Calu3 (cell line): Measurements from ENCODE around the gene EIF4EBP2. TPM values are rescaled to one million over a fixed set of nuclear protein-coding genes. Genes with fewer than 3 reads are reported as not detected.

Experiments used
- BruUV-seq: library from RNA; stranded (reverse); fragments of 400-500 nt; replicated peaks from 2 replicates; lab custom pipeline; 2021; lab: Mats Ljungman, UMichigan
- CTCF ChIA-PET: fragments of 300-600 bp; sonication (Branson Sonifier 250); formaldehyde crosslinking; loops from one replicate; lab custom pipeline; 2022; ENCODE audit warnings: antibody characterized with exemption; lab: Charles Lee
- DNase-seq: peaks from one replicate; pipeline ENCODE4 v3.0.0; 2022
- H3K27ac Mint-ChIP-seq: one replicate; pipeline ENCODE4 v1.8.0; 2022; ENCODE audit warnings: mixed read lengths; ENCODE audit not compliant: unreplicated experiment
- H3K27me3 Mint-ChIP-seq: one replicate; pipeline ENCODE4 v1.8.0; 2022; ENCODE audit warnings: mixed read lengths; ENCODE audit not compliant: unreplicated experiment
- H3K36me3 Mint-ChIP-seq: one replicate; pipeline ENCODE4 v1.8.0; 2022; ENCODE audit warnings: mild to moderate bottlenecking, moderate library complexity, mixed read lengths; ENCODE audit not compliant: insufficient read depth, unreplicated experiment
- H3K4me1 Mint-ChIP-seq: one replicate; pipeline ENCODE4 v1.8.0; 2022; ENCODE audit warnings: mild to moderate bottlenecking, low read depth, mixed read lengths; ENCODE audit not compliant: unreplicated experiment
- H3K4me3 Mint-ChIP-seq: one replicate; pipeline ENCODE4 v1.8.0; 2022; ENCODE audit warnings: mild to moderate bottlenecking, low read depth, moderate library complexity, mixed read lengths; ENCODE audit not compliant: unreplicated experiment
- H3K9me3 Mint-ChIP-seq: one replicate; pipeline ENCODE4 v1.8.0; 2022; ENCODE audit warnings: low read depth, mixed read lengths; ENCODE audit not compliant: unreplicated experiment
- intact Hi-C: fragments of 100-400 bp; cut with micrococcal nuclease; formaldehyde crosslinking; loops from one replicate; pipeline ENCODE4 v1.10.0; 2022; ENCODE audit not compliant: unreplicated experiment
- total RNA-seq: library from RNA; stranded (reverse); gene quantifications from 2 replicates; pipeline ENCODE4 v1.2.3, GENCODE V29; 2022
- TF ChIP-seq, protein P1 (sequence below): fragments of 200-600 bp; IDR thresholded peaks from one replicate; pipeline ENCODE4 v1.8.0; 2022; ENCODE audit warnings: antibody characterized with exemption; ENCODE audit not compliant: unreplicated experiment

Gene EIF4EBP2
- total RNA-seq, 1 experiment from 2014 or later = 54.7 TPM

DNA sequence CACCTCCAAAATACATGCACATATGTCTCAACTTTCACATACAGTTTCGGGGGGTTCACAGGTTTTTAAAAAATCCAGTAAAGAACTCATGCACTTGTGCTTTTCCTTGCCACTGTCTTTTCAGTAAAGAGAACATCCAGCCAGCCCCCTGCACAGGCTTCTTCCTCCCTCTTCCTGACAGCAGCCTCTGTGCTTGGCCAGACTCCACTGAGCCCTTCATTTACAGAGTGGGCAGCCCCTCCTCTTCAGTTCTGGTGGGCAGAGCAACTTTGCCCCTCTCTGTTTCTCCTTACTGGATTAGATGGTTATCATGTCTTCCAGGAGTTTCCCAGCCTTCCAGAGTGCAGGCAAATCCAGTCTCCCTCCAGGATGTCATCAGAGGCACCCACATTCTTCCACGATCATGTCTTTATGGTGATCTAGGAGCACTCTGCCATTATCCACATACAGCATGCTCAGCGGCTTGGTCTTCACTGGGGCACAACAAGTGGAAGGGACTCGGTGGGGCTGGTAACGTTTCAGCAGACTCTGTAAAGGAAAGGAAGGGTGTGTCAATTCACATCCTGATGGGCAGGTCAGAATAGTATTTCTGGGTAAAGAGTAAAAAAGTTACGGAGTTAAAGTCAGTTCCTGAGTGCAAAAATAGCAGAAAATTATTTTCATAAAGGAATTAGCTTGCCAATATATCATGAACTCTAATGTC, 28.8 kb downstream of the EIF4EBP2 start:
- no peak overlapping the region for H3K27ac Mint-ChIP-seq
- intact Hi-C loops = no loop called here
- TF ChIP-seq, protein P1, sequence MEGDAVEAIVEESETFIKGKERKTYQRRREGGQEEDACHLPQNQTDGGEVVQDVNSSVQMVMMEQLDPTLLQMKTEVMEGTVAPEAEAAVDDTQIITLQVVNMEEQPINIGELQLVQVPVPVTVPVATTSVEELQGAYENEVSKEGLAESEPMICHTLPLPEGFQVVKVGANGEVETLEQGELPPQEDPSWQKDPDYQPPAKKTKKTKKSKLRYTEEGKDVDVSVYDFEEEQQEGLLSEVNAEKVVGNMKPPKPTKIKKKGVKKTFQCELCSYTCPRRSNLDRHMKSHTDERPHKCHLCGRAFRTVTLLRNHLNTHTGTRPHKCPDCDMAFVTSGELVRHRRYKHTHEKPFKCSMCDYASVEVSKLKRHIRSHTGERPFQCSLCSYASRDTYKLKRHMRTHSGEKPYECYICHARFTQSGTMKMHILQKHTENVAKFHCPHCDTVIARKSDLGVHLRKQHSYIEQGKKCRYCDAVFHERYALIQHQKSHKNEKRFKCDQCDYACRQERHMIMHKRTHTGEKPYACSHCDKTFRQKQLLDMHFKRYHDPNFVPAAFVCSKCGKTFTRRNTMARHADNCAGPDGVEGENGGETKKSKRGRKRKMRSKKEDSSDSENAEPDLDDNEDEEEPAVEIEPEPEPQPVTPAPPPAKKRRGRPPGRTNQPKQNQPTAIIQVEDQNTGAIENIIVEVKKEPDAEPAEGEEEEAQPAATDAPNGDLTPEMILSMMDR = no peak
- no peaks in the 10 kb centered on the region for H3K4me1 Mint-ChIP-seq
- H3K9me3 Mint-ChIP-seq = no peaks in the 10 kb centered on the region
- CTCF ChIA-PET = interaction anchor here (1.6 kb wide), 1 partner anchor 10 kb away, joined by 5 read pairs; the partner anchor contains the start of gene NODAL
- BruUV-seq = TSS peak; percentile 6
- DNase-seq = no peak
- H3K4me3 Mint-ChIP-seq = no peak overlapping the region
- H3K27me3 Mint-ChIP-seq = peaks cover 11% of the 10 kb centered on the region
- H3K36me3 Mint-ChIP-seq = peaks cover under 1% of the 10 kb centered on the region

DNA sequence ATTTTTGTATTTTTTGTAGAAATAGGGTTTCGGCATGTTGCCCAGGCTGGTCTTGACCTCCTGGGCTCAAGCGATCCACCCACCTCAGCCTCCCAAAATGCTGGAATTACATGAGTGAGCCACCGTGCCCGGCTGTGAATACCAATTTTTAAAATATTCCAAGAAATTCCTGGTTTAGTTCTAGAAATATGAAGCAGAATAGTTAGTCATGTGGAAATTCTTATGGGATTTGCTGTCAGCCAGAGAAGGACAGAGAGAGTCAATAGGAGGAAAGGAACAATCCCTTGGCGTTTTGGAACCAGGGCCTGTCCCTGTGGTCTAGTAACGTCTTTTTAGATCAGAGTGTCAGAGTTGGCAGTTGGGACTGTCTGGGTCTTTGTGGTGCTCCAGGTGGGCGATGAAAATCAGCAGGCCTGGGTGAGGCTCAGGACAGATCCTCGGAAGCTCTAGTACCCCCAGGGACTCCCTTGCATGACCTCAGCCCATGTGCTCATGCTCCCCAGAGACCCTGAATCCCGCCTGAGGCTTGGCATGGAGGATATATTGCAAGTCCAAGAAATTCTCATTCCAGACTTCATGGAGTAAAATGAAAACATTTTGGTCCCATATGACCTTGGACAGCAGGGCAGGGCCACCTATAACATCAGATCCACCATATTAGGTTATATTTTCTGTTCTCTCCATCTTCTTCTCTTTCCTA, 29.8 kb downstream of the EIF4EBP2 start:
- CTCF ChIA-PET = no interaction called here
- Mint-ChIP-seq H3K9me3 (no peaks in the 10 kb centered on the region), H3K27me3 (peaks cover 22% of the 10 kb centered on the region), H3K36me3 (no peaks in the 10 kb centered on the region), H3K27ac (no peak overlapping the region), H3K4me3 (no peak overlapping the region), H3K4me1 (no peaks in the 10 kb centered on the region)
- intact Hi-C loops = no loop called here
- no peak for DNase-seq
- BruUV-seq = no TSS peak
- TF ChIP-seq, protein P1 = no peak

DNA sequence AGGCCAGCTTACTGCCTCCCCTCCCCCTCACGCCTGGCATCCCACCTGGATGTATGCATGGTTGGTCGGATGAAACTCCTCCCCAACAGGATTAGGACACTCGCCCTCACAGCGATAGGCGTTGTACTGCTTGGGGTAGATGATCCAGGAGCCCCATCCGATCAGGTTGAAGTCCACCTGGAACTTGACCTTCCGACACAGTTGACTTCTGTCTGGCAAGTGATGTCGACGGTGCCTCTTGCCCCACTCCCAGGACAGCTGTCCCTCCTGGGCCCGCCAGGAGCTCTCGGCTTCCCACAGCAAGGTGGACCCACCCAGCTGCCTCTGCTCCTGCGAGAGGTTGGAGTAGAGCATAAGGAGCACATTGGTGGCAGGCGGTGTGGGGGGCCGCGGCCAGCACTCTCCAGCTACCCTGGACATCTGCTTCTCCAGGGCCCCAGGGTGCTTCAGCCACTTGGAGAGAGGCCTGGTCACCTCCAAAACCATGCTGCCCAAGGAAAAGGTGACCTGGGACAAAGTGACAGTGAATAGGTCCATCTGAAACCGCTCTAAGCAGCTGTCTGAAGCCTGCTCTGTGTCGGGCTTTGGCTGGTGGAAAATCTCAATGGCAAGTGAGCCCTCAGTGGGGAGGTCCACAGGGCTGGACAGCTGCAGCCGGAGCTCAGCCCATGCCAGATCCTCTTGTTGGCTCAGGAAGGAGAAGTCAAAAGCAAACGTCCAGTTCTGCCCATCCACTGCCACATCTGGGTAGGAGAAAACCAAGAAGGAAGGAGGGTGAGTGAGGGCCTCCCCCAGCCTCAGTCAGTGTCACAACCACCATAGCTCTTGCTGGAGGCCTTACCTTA, 31.5 kb downstream of the EIF4EBP2 start:
- H3K4me3 Mint-ChIP-seq = no peak overlapping the region
- no TSS peak for BruUV-seq
- no peaks in the 10 kb centered on the region for H3K9me3 Mint-ChIP-seq
- H3K4me1 Mint-ChIP-seq = no peaks in the 10 kb centered on the region
- peaks cover 39% of the 10 kb centered on the region for H3K27me3 Mint-ChIP-seq
- no peak for DNase-seq
- H3K36me3 Mint-ChIP-seq = no peaks in the 10 kb centered on the region
- no peak overlapping the region for H3K27ac Mint-ChIP-seq
- TF ChIP-seq, protein P1 = no peak
- CTCF ChIA-PET = interaction anchor here (1.3 kb wide), 1 partner anchor 9 kb away, joined by 5 read pairs; no protein-coding TSS in a partner anchor
- intact Hi-C loops = no loop called here

DNA sequence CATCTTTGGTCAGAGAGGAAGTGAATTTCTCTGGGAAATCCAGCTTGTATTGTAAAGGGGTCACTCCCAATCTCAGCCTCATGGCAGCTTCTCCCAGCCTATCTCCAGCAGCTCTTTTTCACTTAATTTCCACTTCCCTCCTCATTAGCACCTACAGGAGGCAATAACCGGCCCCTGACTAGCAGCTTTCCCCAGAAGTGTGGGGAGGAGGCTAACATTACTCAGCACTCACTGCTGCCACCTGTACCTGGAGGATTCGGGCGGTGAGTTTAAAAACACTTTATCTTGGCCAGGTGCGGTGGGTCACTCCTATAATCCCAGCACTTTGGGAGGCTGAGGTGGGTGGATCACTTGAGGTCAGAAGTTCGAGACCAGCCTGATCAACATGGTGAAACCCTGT, 33.8 kb downstream of the EIF4EBP2 start:
- no TSS peak for BruUV-seq
- TF ChIP-seq, protein P1 = no peak
- intact Hi-C loops = no loop called here
- Mint-ChIP-seq H3K4me1 (peaks cover 8% of the 10 kb centered on the region), H3K27me3 (peaks cover 61% of the 10 kb centered on the region), H3K9me3 (no peaks in the 10 kb centered on the region), H3K27ac (no peak overlapping the region), H3K36me3 (no peaks in the 10 kb centered on the region), H3K4me3 (no peak overlapping the region)
- no peak for DNase-seq
- CTCF ChIA-PET = no interaction called here
